Smooth muscle cell (in vitro differentiated cells): Measurements from ENCODE around the gene FKBP7. TPM values are rescaled to one million over a fixed set of nuclear protein-coding genes. Genes with fewer than 3 reads are reported as not detected.

ENCODE experiments used
- DNase-seq: peaks from one replicate; lab custom pipeline; 2025; ENCODE audit not compliant: unreplicated experiment; lab: John Stamatoyannopoulos, UW
- H2AFZ ChIP-seq: fragments of 200-600 bp; sonication (generic); 2 replicates; pipeline ENCODE4 v1.6.0; 2016; ENCODE audit warnings: antibody characterized with exemption, low read depth, mild to moderate bottlenecking
- H3F3A ChIP-seq: fragments of 200-600 bp; sonication (generic); 2 replicates; pipeline ENCODE4 v1.6.0; 2017; ENCODE audit warnings: antibody characterized with exemption, low read depth
- H3K27ac ChIP-seq: fragments of 200-600 bp; sonication (generic); 2 replicates; pipeline ENCODE4 v1.5.1; 2016; ENCODE audit warnings: low read depth, mild to moderate bottlenecking
- H3K27me3 ChIP-seq: fragments of 200-600 bp; sonication (generic); 2 replicates; pipeline ENCODE4 v1.6.1; 2016; ENCODE audit warnings: low read depth, mild to moderate bottlenecking
- H3K36me3 ChIP-seq: fragments of 200-600 bp; sonication (generic); 2 replicates; pipeline ENCODE4 v1.5.1; 2016; ENCODE audit warnings: low read depth
- H3K4me1 ChIP-seq: fragments of 200-600 bp; sonication (generic); 2 replicates; pipeline ENCODE4 v1.5.1; 2016; ENCODE audit warnings: low read depth
- H3K4me2 ChIP-seq: fragments of 200-600 bp; sonication (generic); 2 replicates; pipeline ENCODE4 v1.6.0; 2016; ENCODE audit warnings: mild to moderate bottlenecking
- H3K4me3 ChIP-seq: fragments of 200-600 bp; sonication (generic); 2 replicates; pipeline ENCODE4 v1.5.1; 2016; ENCODE audit warnings: mild to moderate bottlenecking
- H3K79me2 ChIP-seq: fragments of 200-600 bp; sonication (generic); 2 replicates; pipeline ENCODE4 v1.6.0; 2016; ENCODE audit warnings: low read depth, mild to moderate bottlenecking
- H3K9ac ChIP-seq: fragments of 200-600 bp; sonication (generic); 2 replicates; pipeline ENCODE4 v1.6.0; 2016; ENCODE audit warnings: low read depth
- H3K9me3 ChIP-seq: fragments of 200-600 bp; sonication (generic); replicated peaks from 2 replicates; pipeline ENCODE4 v1.5.1; 2016; ENCODE audit warnings: low read depth
- H4K20me1 ChIP-seq: fragments of 200-600 bp; sonication (generic); 2 replicates; pipeline ENCODE4 v1.6.0; 2016; ENCODE audit warnings: low read depth
- CTCF ChIP-seq: fragments of 200-600 bp; sonication (generic); IDR thresholded peaks from 2 replicates; pipeline ENCODE4 v1.5.1; 2017; ENCODE audit warnings: borderline replicate concordance, mild to moderate bottlenecking, antibody characterized with exemption; ENCODE audit not compliant: insufficient read depth, poor library complexity, severe bottlenecking
- WGBS: methylation state at CpG from one replicate; pipeline ENCODE4 v1.1.7; 2016; ENCODE audit warnings: low lambda C conversion rate; 5-methylcytosine and 5-hydroxymethylcytosine counted together
- polyA plus RNA-seq: library from polyadenylated mRNA; unstranded; fragments of >200 nt; fragmentation: Nextera tagmentation; extraction: Ambion mirVana; gene quantifications from 2 replicates; pipeline ENCODE4 v1.2.1, GENCODE V29; 2016
- total RNA-seq: library from RNA; depleted of rRNA; stranded (reverse); fragments of >200 nt; gene quantifications from 2 replicates; pipeline ENCODE4 v1.2.3, GENCODE V29; 2014

Gene FKBP7
- total and polyA plus RNA-seq, 2 experiments from 2014 or later = 125 to 213 TPM

- no peak for TF ChIP-seq CTCF
- H3K9ac ChIP-seq = no peak overlapping the region
- H4K20me1 ChIP-seq = no peaks in the 10 kb centered on the region
- no peak overlapping the region for H3K27ac ChIP-seq
- no peaks in the 10 kb centered on the region for H3K79me2 ChIP-seq
- DNase-seq = no peak
- H3F3A ChIP-seq = peaks cover 5% of the 10 kb centered on the region
- no peaks in the 10 kb centered on the region for H3K9me3 ChIP-seq
- 78% methylated on average over 1 of the region's 1 CpG for WGBS
- no peaks in the 10 kb centered on the region for H3K4me1 ChIP-seq
- H3K27me3 ChIP-seq = no peaks in the 10 kb centered on the region
- no peak overlapping the region for H3K4me2 ChIP-seq
- H3K4me3 ChIP-seq = no peak overlapping the region
- no peaks in the 10 kb centered on the region for H3K36me3 ChIP-seq
- H2AFZ ChIP-seq = no peak overlapping the region
Measured at GRCh38 chr2:178517496-178517895, 39.1 kb upstream of the FKBP7 start.

GRCh38 chr2:178514664-178515063, 36.3 kb upstream of the FKBP7 start:
- H4K20me1 ChIP-seq = no peaks in the 10 kb centered on the region
- no peak for TF ChIP-seq CTCF
- DNase-seq = no peak
- H3K79me2 ChIP-seq = no peaks in the 10 kb centered on the region
- WGBS = 83% methylated on average over 2 of the region's 2 CpGs
- H3K9ac ChIP-seq = no peak overlapping the region
- H3K27me3 ChIP-seq = no peaks in the 10 kb centered on the region
- no peaks in the 10 kb centered on the region for H3K36me3 ChIP-seq
- H2AFZ ChIP-seq = no peak overlapping the region
- H3K27ac ChIP-seq = no peak overlapping the region
- H3K9me3 ChIP-seq = no peaks in the 10 kb centered on the region
- H3K4me3 ChIP-seq = no peak overlapping the region
- peaks cover 5% of the 10 kb centered on the region for H3K4me1 ChIP-seq
- no peak overlapping the region for H3K4me2 ChIP-seq
- H3F3A ChIP-seq = no peaks in the 10 kb centered on the region

GRCh38 chr2:178513876-178514275, 35.5 kb upstream of the FKBP7 start:
- no peak overlapping the region for H3K9ac ChIP-seq
- H4K20me1 ChIP-seq = no peaks in the 10 kb centered on the region
- no peaks in the 10 kb centered on the region for H3K27me3 ChIP-seq
- H3K79me2 ChIP-seq = no peaks in the 10 kb centered on the region
- H3K9me3 ChIP-seq = no peaks in the 10 kb centered on the region
- H3F3A ChIP-seq = no peaks in the 10 kb centered on the region
- no peak overlapping the region for H3K4me2 ChIP-seq
- peaks cover 5% of the 10 kb centered on the region for H3K4me1 ChIP-seq
- no peak overlapping the region for H3K4me3 ChIP-seq
- no peak overlapping the region for H3K27ac ChIP-seq
- no peaks in the 10 kb centered on the region for H3K36me3 ChIP-seq
- TF ChIP-seq CTCF = no peak
- no peak for DNase-seq
- H2AFZ ChIP-seq = no peak overlapping the region
- WGBS = 96% methylated on average over 4 of the region's 4 CpGs

GRCh38 chr2:178512484-178512883, 34.1 kb upstream of the FKBP7 start:
- H4K20me1 ChIP-seq = no peaks in the 10 kb centered on the region
- H2AFZ ChIP-seq = no peak overlapping the region
- H3K9ac ChIP-seq = no peak overlapping the region
- DNase-seq = no peak
- H3K27ac ChIP-seq = no peak overlapping the region
- H3K4me1 ChIP-seq = peaks cover 5% of the 10 kb centered on the region
- no peak for TF ChIP-seq CTCF
- H3K36me3 ChIP-seq = no peaks in the 10 kb centered on the region
- no peaks in the 10 kb centered on the region for H3K9me3 ChIP-seq
- no peaks in the 10 kb centered on the region for H3K27me3 ChIP-seq
- H3K4me3 ChIP-seq = no peak overlapping the region
- H3K4me2 ChIP-seq = no peak overlapping the region
- H3F3A ChIP-seq = no peaks in the 10 kb centered on the region
- 78% methylated on average over 2 of the region's 2 CpGs for WGBS
- H3K79me2 ChIP-seq = no peaks in the 10 kb centered on the region
